ENCODE measurements around the gene RUSF1.

Gene RUSF1

DNA sequence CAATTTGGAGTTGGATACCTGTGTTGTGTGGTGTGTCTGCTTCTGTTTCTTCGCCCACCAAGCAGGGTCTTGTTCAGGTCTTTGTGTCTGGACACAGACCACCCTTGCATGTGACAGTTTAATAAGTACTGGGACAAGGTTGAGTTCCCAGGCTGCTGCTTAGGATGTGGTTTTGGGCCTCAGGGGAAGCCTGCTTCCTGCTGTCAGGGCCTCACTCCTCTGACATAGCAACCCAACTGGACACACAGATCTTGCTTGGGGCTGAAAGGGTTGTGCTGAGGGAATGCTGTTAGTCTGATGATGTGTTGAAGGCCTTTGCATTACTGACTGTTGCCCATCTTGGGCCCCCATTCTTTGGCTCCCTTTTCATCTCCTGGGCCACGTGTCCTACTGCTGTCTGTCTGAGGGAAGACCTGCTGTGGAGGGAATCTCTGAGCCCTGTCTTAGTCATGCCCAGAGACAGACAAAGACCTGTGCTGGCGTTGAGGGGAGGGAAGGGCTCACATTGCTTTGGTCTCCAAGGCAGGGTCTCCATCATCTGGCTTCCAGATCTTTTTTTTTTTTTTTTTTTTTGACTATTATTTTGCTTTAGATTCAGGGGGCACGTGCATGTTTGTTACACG is 40.9 kb downstream of the RUSF1 start:
- DNase-seq: peak; percentile 40

DNA sequence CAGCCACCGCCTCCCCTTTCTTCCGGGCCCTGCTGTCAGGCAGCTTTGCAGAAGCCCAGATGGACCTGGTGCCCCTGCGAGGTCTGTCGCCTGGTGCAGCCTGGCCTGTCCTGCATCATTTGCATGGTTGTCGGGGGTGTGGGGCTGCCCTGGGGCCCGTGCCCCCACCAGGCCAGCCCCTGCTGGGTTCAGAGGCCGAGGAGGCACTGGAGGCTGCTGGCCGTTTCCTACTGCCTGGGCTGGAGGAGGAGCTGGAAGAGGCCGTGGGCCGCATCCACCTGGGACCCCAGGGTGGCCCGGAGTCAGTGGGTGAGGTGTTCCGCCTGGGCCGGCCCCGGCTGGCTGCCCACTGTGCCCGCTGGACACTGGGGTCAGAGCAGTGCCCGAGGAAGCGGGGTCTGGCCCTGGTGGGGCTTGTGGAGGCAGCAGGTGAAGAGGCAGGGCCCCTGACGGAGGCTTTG is 41.8 kb downstream of the RUSF1 start:
- peak; percentile 30 for DNase-seq

DNA sequence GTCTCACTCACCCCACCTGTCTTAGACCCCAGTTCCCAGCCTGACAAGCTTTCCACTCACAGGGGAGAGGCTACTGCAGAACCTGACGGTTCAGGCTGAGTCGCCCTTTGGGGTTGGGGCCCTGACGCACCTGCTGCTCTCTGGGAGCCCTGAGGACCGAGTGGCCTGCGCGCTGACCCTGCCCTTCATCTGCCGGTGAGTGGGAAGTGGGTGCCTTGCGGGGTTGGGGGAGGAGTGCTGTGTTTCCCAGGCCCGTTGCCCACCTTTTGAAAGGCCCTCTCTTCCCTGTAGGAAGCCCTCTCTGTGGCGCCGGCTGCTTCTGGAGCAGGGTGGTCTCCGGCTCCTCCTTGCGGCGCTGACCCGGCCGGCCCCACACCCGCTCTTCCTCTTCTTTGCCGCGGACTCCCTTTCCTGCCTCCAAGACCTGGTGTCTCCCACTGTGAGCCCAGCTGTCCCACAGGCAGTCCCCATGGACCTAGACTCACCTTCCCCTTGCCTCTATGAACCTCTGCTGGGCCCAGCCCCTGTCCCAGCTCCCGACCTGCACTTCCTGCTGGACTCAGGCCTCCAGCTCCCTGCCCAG is 42.3 kb downstream of the RUSF1 start:
- no peak for DNase-seq

- no peak for DNase-seq
These were observed 43.4 kb downstream of the RUSF1 start for GRCh38 chr16:31464781-31465260.

- DNase-seq: peak; percentile 29
These were observed 43.8 kb downstream of the RUSF1 start for GRCh38 chr16:31464348-31464769.

DNA sequence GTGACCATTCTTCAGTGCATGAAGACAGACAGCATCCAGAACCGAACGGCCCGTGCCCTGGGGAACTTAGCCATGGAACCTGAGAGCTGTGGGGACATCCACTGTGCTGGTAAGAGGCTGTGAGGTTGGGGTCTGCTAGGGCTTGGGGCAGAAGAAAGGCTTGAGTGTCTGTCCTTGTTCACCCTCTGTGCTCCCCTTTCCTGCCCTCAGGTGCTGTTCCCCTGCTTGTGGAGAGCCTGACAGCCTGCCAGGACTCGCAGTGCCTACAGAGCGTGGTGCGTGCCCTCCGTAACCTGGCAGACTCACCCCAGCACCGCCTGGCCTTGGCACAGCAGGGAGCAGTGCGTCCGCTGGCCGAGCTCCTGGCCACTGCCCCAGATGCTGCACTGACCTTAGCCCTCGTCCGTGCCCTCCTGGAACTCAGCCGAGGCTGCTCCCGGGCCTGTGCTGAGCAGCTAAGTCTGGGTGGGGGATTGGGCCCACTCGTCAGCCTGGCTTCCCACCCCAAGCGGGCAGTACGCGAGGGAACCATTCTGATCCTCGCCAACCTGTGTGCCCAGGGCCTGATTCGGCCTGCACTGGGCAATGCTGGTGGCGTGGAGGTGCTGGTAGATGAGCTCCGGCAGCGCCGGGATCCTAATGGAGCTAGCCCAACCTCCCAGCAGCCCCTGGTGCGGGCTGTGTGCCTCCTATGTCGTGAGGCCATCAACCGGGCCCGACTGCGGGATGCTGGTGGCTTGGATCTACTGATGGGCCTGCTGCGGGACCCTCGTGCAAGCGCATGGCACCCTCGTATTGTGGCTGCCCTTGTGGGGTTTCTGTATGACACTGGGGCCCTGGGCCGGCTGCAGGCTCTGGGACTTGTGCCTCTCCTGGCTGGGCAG is 46.0 kb downstream of the RUSF1 start:
- DNase-seq: peak; percentile 37

GRCh38 chr16:31461201-31461920 is 46.8 kb downstream of the RUSF1 start:
- no peak for DNase-seq

GRCh38 chr16:31460582-31461002 is 47.6 kb downstream of the RUSF1 start:
- no peak for DNase-seq

GRCh38 chr16:31459687-31460581 is 48.3 kb downstream of the RUSF1 start:
- peak; percentile 100 for DNase-seq

- DNase-seq: peak; percentile 98
These were observed 49.1 kb downstream of the RUSF1 start, which contains the start of gene ARMC5 for GRCh38 chr16:31458844-31459686. ARMC5 (plus strand) TSS chr16:31459501; CDS start chr16:31459525, 24 bp downstream.

DNA sequence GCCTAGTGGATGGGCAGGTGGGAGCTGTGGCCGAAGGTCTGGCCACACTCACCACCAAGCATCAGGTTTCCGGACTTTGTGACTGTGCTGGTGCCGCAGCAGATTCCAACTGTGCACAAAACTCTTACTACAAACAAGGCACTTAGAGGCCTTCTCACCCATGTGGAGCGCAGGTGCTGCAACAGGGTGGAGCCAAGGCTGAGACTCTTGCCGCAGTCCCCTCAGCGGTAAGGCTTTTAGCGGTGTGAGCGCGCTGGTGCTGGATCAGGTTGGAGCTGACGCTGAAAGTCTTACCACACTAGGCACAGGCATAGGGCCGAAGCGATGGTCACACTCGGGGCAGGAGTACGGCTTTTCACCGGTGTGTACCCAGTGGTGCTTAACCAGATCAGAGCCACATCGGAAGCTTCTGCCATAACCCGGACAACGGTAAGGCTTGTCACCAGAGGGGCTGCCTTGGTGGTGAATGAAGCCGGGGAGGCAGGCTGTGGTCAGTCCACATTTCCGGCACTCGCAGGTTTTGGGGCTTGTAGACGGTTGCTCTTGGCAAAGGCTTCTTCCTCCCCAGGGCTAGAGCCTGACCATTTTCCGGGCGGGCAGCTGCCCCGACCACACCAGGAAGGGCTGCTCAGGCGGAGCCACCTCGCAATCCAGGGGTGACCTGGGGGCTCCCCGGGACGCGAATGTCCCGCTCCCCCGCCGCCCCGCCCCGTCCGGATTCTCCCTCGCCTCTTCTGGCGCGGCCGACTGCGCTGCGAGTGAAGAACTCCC is 49.9 kb downstream of the RUSF1 start:
- no peak for DNase-seq

DNA sequence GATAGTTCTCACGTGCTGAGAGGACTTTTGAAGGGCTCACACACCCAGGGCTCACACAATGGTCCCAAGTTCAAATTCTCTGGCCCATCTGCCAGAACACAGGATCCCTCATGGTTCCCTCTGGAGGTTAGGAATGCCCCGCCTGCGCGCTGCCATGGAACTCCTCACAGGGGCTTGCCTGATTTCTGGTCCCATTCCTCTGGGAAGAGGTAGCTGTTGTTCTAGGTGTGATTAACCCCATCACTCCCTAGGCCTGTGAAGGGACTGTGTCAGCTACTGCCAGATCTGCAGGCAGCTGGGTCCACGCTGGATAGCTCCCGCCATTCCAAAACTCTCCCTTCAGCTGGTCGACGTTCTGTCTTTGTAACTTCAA is 51.2 kb downstream of the RUSF1 start:
- DNase-seq: no peak

GRCh38 chr16:31455601-31456314 is 52.4 kb downstream of the RUSF1 start:
- DNase-seq: no peak

DNA sequence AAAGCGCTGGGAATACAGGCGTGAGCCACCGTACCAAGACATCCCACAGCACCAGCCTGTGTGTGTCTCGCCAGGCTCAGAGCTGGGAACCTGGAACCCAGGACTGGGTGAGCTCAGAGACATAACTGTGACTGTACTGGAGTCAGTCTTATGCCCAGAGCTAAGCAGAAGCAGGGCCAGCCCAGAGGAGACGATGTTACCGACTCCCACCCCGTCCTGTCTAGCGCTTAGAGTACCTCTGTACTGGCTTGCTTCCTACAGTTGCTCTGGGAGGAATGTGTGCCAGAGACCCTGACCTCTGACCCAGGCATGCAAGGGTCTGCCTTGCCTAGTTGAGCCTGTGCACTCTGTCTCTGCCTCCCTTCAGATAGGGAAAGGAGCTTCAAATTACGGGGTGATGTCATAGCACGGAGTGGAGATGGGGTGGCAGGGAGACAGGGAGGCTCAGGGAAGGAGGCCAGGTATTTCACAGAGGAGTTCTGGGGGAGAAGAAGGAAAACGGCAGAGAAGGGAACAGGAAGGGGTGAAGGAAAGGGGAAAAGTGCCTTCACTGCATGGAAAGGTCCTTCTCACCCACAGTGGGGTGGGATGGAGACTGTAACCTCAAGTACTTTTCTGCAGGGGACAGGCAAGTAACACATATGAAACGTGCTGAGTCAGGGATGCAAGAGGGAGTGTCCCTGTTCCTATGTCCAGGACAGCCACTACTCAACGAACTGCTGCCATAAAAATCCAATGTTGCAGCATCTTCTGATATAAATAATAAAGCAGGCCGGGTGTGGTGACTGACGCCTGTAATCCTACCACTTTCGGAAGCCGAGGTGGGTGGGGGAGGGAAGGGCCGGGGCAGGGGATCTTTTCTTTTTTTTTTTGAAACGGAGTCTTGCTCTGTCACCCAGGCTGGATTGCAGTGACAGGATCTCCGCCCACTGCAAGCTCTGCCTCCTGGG is 54.7 kb downstream of the RUSF1 start:
- DNase-seq: no peak

DNA sequence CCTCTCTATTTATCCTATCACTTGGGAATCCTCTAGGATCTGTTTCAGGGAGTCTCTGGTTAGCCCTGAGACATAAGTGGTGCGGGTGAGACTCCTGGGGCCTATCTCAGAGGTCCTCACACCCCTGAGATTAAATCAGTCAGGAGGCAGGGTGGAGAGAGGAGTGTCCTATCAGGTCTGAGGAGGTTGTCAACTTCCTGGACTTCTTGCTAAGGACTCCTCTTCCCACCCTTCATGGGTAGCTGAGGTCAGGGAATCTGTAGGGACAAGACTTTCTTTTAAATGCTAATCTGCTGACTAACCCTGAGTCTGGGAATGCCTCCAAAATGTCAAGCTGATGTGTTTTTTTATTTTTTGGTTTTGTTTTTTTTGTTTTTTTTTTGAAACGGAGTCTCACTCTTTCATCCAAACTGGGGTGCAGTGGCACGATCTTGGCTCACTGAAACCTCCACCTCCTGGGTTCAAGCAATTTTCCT is 55.5 kb downstream of the RUSF1 start:
- DNase-seq: no peak

GRCh38 chr16:31451681-31452351 is 56.4 kb downstream of the RUSF1 start:
- no peak for DNase-seq

- no peak for DNase-seq
These were observed 57.0 kb downstream of the RUSF1 start for GRCh38 chr16:31451201-31451600.

Measured in left hindlimb (tissue), 1 donor.